GM23338 (cell line): Measurements from ENCODE around the gene CLTA. TPM values are rescaled to one million over a fixed set of nuclear protein-coding genes. Genes with fewer than 3 reads are reported as not detected.

Experiments used
- ATAC-seq: fragments of 200-7000 bp; cut with Tn5 transposase; 3 replicates; pipeline ENCODE4 v1.9.1; 2020
- DNase-seq: peaks from one replicate; pipeline ENCODE4 v3.0.0-alpha.2; 2015; ENCODE audit warnings: low spot score
- H2AFZ ChIP-seq: fragments of 200-600 bp; sonication (generic); 2 replicates; pipeline ENCODE4 v1.8.0; 2016; ENCODE audit warnings: antibody characterized with exemption, mild to moderate bottlenecking, moderate library complexity
- H3F3A ChIP-seq: fragments of 200-600 bp; sonication (generic); replicated peaks from 2 replicates; pipeline ENCODE4 v1.8.0; 2017; ENCODE audit warnings: antibody characterized with exemption, mixed run types, low read depth
- H3K27ac ChIP-seq: fragments of 200-600 bp; sonication (generic); 2 replicates; pipeline ENCODE4 v1.6.1; 2016; ENCODE audit warnings: low read depth
- H3K27me3 ChIP-seq: fragments of 200-600 bp; sonication (generic); 2 replicates; pipeline ENCODE4 v1.8.0; 2016; ENCODE audit warnings: mild to moderate bottlenecking, mixed run types, moderate library complexity; ENCODE audit not compliant: insufficient read depth
- H3K36me3 ChIP-seq: fragments of 200-600 bp; sonication (generic); 2 replicates; pipeline ENCODE4 v1.8.0; 2016; ENCODE audit warnings: mild to moderate bottlenecking; ENCODE audit not compliant: insufficient read depth
- H3K4me1 ChIP-seq: fragments of 200-600 bp; sonication (generic); 2 replicates; pipeline ENCODE4 v1.8.0; 2016; ENCODE audit warnings: mild to moderate bottlenecking, moderate library complexity; ENCODE audit not compliant: insufficient read depth
- H3K4me2 ChIP-seq: fragments of 200-600 bp; sonication (generic); 2 replicates; pipeline ENCODE4 v1.7.1; 2017; ENCODE audit warnings: mixed run types
- H3K4me3 ChIP-seq: fragments of 200-600 bp; sonication (generic); 2 replicates; pipeline ENCODE4 v1.6.1; 2016; ENCODE audit warnings: mixed run types
- H3K79me2 ChIP-seq: fragments of 200-600 bp; sonication (generic); replicated peaks from 2 replicates; pipeline ENCODE4 v1.8.0; 2017; ENCODE audit warnings: mild to moderate bottlenecking; ENCODE audit not compliant: insufficient read depth
- H3K9me2 ChIP-seq: fragments of 200-600 bp; sonication (generic); 2 replicates; pipeline ENCODE4 v1.8.0; 2017; ENCODE audit not compliant: insufficient read depth
- H4K20me1 ChIP-seq: fragments of 200-600 bp; sonication (generic); replicated peaks from 2 replicates; pipeline ENCODE4 v1.8.0; 2017; ENCODE audit warnings: mild to moderate bottlenecking; ENCODE audit not compliant: insufficient read depth
- H3K27ac Mint-ChIP-seq: 2 replicates; pipeline ENCODE4 v1.8.0; 2020; ENCODE audit warnings: inconsistent platforms, mild to moderate bottlenecking, moderate library complexity, mixed read lengths
- H3K27me3 Mint-ChIP-seq: 3 replicates; pipeline ENCODE4 v1.8.0; 2022; ENCODE audit warnings: low read depth, mild to moderate bottlenecking, moderate library complexity, mixed read lengths, inconsistent platforms; ENCODE audit not compliant: insufficient read depth, poor library complexity
- H3K36me3 Mint-ChIP-seq: 3 replicates; pipeline ENCODE4 v1.8.0; 2021; ENCODE audit warnings: low read depth, mild to moderate bottlenecking, inconsistent platforms, moderate library complexity, mixed read lengths
- H3K4me1 Mint-ChIP-seq: 3 replicates; pipeline ENCODE4 v1.8.0; 2020; ENCODE audit warnings: mild to moderate bottlenecking, inconsistent platforms, mixed read lengths
- H3K4me3 Mint-ChIP-seq: 3 replicates; pipeline ENCODE4 v1.8.0; 2021; ENCODE audit warnings: moderate library complexity, mild to moderate bottlenecking, inconsistent platforms, mixed read lengths
- H3K9me3 Mint-ChIP-seq: 3 replicates; pipeline ENCODE4 v1.8.0; 2020; ENCODE audit warnings: moderate library complexity, mild to moderate bottlenecking, inconsistent platforms, mixed read lengths
- EZH2 ChIP-seq: fragments of 200-600 bp; sonication (generic); IDR thresholded peaks from one replicate; pipeline ENCODE4 v1.8.0; 2017; ENCODE audit warnings: antibody characterized with exemption, mild to moderate bottlenecking, low read depth; ENCODE audit not compliant: unreplicated experiment
- EZH2phosphoT487 ChIP-seq: fragments of 200-600 bp; sonication (generic); IDR thresholded peaks from one replicate; pipeline ENCODE4 v1.8.1; 2018; ENCODE audit warnings: antibody characterized with exemption; ENCODE audit not compliant: unreplicated experiment
- JUNB ChIP-seq: IDR thresholded peaks from one replicate; pipeline ENCODE4 v1.6.1; 2016; ENCODE audit warnings: antibody characterized with exemption; ENCODE audit not compliant: unreplicated experiment
- POLR2AphosphoS5 ChIP-seq: IDR thresholded peaks from 2 replicates; pipeline ENCODE4 v1.6.1; 2016; ENCODE audit warnings: antibody characterized with exemption, low read depth
- REST ChIP-seq: IDR thresholded peaks from one replicate; pipeline ENCODE4 v1.6.1; 2018; ENCODE audit warnings: antibody characterized with exemption; ENCODE audit not compliant: unreplicated experiment
- ZNF114 ChIP-seq: fragments of 250-450 bp; sonication (Bioruptor Pico); IDR thresholded peaks from 2 replicates; pipeline ENCODE4 v1.5.0; 2020; ENCODE audit warnings: mild to moderate bottlenecking, moderate library complexity
- ZNF331 ChIP-seq: fragments of 250-450 bp; sonication (Bioruptor Pico); IDR thresholded peaks from 2 replicates; pipeline ENCODE4 v1.5.0; 2020; ENCODE audit warnings: low read depth, mild to moderate bottlenecking, moderate library complexity
- polyA plus RNA-seq: library from polyadenylated mRNA; unstranded; fragments of >200 nt; fragmentation: Nextera tagmentation; extraction: Ambion mirVana; gene quantifications from 2 replicates; pipeline ENCODE4 v1.2.1, GENCODE V29; 2016
- total RNA-seq: library from RNA; depleted of rRNA; stranded (reverse); fragments of >200 nt; shearing (Covaris generic); gene quantifications from 2 replicates; pipeline ENCODE4 v1.2.3, GENCODE V29; 2014
- TF ChIP-seq, protein P1 (sequence below), 2 experiments: fragments of 200-600 bp in 1 of 2; sonication (generic) in 1 of 2; conservative IDR thresholded peaks; 2 replicates each; pipeline versions ENCODE4 v1.5.1 to v1.6.1; 2016 to 2017; ENCODE audit warnings: antibody characterized with exemption in 2 of 2, low read depth in 2 of 2, mild to moderate bottlenecking in 2 of 2, moderate library complexity in 1 of 2

The CLTA gene
- total and polyA plus RNA-seq, 2 experiments from 2014 or later, result 223 to 259 TPM

DNA sequence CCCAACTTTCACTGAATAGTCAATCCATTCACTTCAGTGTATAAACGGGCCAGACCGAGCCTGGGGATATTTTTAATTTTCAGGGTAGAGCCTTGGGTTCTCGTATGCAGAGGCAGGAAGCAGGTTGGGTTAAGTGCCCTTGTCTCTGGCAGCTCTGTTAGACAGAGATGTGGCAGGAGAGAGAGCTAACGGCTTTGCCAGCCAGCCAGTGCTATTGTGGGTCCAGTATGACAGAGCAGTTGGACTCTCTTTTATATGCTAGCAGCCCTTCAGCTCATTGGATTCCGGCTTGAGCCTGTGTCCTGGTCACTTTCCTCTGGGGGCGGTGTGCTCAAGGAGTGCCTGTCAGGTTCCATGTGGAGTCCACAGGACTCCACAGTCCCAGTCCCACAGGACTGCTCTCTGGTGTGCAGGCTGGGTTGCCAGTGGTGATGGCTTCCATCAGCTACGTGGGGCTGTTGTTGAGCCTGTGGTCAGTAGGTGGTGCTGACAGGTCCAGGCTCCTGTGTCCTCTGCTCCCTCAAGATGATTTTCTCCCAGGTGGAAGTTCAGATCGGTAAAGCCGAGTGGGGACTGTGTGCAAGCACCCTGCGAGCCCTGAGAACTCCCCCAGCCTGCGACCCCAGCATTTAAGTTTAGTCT, 14.3 kb downstream of the CLTA start:
- H3K36me3 Mint-ChIP-seq, result peaks cover 95% of the 10 kb centered on the region
- H3K4me1 Mint-ChIP-seq, result no peaks in the 10 kb centered on the region
- H3K27ac Mint-ChIP-seq, result no peak overlapping the region
- H2AFZ ChIP-seq, result no peak overlapping the region
- H3K36me3 ChIP-seq, result peaks cover 80% of the 10 kb centered on the region
- H3K9me2 ChIP-seq, result no peaks in the 10 kb centered on the region
- H3K4me3 Mint-ChIP-seq, result no peak overlapping the region
- H3K4me1 ChIP-seq, result no peaks in the 10 kb centered on the region
- no peaks in the 10 kb centered on the region for H3K9me3 Mint-ChIP-seq
- H4K20me1 ChIP-seq, result peaks cover 68% of the 10 kb centered on the region
- no peak overlapping the region for H3K4me3 ChIP-seq
- no peak overlapping the region for H3K27ac ChIP-seq
- H3K27me3 Mint-ChIP-seq, result peaks cover 8% of the 10 kb centered on the region
- TF ChIP-seq POLR2AphosphoS5 (0 out of 2 replicates have a peak, but pooled peaks have one; percentile 21), JUNB (no peak), EZH2phosphoT487 (no peak)
- TF ChIP-seq, protein P1, sequence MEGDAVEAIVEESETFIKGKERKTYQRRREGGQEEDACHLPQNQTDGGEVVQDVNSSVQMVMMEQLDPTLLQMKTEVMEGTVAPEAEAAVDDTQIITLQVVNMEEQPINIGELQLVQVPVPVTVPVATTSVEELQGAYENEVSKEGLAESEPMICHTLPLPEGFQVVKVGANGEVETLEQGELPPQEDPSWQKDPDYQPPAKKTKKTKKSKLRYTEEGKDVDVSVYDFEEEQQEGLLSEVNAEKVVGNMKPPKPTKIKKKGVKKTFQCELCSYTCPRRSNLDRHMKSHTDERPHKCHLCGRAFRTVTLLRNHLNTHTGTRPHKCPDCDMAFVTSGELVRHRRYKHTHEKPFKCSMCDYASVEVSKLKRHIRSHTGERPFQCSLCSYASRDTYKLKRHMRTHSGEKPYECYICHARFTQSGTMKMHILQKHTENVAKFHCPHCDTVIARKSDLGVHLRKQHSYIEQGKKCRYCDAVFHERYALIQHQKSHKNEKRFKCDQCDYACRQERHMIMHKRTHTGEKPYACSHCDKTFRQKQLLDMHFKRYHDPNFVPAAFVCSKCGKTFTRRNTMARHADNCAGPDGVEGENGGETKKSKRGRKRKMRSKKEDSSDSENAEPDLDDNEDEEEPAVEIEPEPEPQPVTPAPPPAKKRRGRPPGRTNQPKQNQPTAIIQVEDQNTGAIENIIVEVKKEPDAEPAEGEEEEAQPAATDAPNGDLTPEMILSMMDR (conservative IDR thresholded peaks at IDR 0.05; ENCODE audit: low read depth in 2 of 2), result peak; percentile 34 to 59
- peaks cover 58% of the 10 kb centered on the region for H3K79me2 ChIP-seq
- ATAC-seq (peak; percentile 97), DNase-seq (peak; percentile 57)
- H3K27me3 ChIP-seq, result no peaks in the 10 kb centered on the region
- no peak overlapping the region for H3K4me2 ChIP-seq
- H3F3A ChIP-seq, result no peaks in the 10 kb centered on the region; the same call in 1 of the 2 replicates

DNA sequence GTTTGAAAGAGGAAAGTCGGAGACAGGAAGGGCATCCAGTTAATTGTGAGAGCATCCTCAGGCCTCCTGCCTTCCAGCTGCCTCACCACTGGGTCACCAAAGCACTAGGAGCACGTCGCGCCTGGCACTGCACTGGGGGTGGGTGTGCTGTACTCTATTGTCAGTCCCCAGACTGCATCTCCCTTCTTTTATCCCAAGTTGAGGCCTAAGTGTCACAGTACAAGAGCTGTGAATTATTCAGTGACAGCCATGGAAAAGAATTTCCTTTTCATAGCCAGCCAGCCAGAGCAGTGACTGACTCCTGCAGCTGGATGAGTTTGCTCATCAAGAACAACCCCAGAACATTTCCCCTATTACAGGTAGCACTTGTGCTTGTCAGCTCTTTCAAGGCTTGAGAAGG, 16.3 kb downstream of the CLTA start:
- Histone ChIP-seq H4K20me1 (peaks cover 76% of the 10 kb centered on the region), H3K4me2 (no peak overlapping the region), H3K36me3 (peaks cover 72% of the 10 kb centered on the region), H3K4me3 (no peak overlapping the region), H3F3A (peaks cover 2% of the 10 kb centered on the region; the same call in 1 of the 2 replicates), H3K9me2 (no peaks in the 10 kb centered on the region), H2AFZ (no peak overlapping the region), H3K79me2 (peaks cover 77% of the 10 kb centered on the region), H3K27ac (no peak overlapping the region), H3K4me1 (no peaks in the 10 kb centered on the region), H3K27me3 (no peaks in the 10 kb centered on the region)
- DNase-seq (no peak), ATAC-seq (no peak)
- no peaks in the 10 kb centered on the region for H3K9me3 Mint-ChIP-seq
- no peaks in the 10 kb centered on the region for H3K4me1 Mint-ChIP-seq
- peaks cover 6% of the 10 kb centered on the region for H3K27me3 Mint-ChIP-seq
- H3K27ac Mint-ChIP-seq, result no peak overlapping the region
- H3K4me3 Mint-ChIP-seq, result no peak overlapping the region
- H3K36me3 Mint-ChIP-seq, result peaks cover 99% of the 10 kb centered on the region
- TF ChIP-seq REST, result no peak
- no peak for TF ChIP-seq ZNF331 (CRISPR knock-in tag)
- TF ChIP-seq EZH2, result no peak
- TF ChIP-seq EZH2phosphoT487, result no peak
- no peak for TF ChIP-seq ZNF114 (CRISPR knock-in tag)
- TF ChIP-seq, protein P1 (conservative IDR thresholded peaks at IDR 0.05; ENCODE audit: low read depth in 2 of 2), result no peak
